Peyer's patch (tissue), 4 donors: ENCODE measurements around the gene BTD. TPM values are rescaled to one million over a fixed set of nuclear protein-coding genes. Genes with fewer than 3 reads are reported as not detected.
A peak's percentile ranks its signal among the peaks of the same experiment; 100 is the strongest.
"Not testable (repeated sequence)": the region's sequence is repeated elsewhere in the genome, so short reads cannot be mapped to it uniquely, and the experiment has no call there.

ENCODE experiments used
- DNase-seq, 3 donors: peaks; one replicate each; pipeline ENCODE4 v3.0.0-alpha.2; 2017 to 2019
- H3K27ac ChIP-seq, 4 donors: fragments of 200-600 bp; sonication (generic); one replicate each; pipeline ENCODE4 v1.5.1; 2016 to 2019
- H3K27me3 ChIP-seq, 2 donors: fragments of 200-600 bp; sonication (generic); one replicate each; pipeline ENCODE4 v1.5.1; 2019
- H3K36me3 ChIP-seq, 3 donors: fragments of 200-600 bp; sonication (generic); one replicate each; pipeline ENCODE4 v1.5.1; 2016 to 2019
- H3K4me1 ChIP-seq, 4 donors: fragments of 200-600 bp; sonication (generic); one replicate each; pipeline ENCODE4 v1.5.1; 2016 to 2019
- H3K4me3 ChIP-seq, 4 donors: fragments of 200-600 bp; sonication (generic); 1 replicate in 3 of 4; 2 replicates in 1 of 4; pipeline ENCODE4 v1.5.1; 2016 to 2019; ENCODE audit warnings: mild to moderate bottlenecking in 1 of 4
- H3K9me3 ChIP-seq, 4 donors: fragments of 200-600 bp; sonication (generic); one replicate each; pipeline ENCODE4 v1.5.1; 2016 to 2019; ENCODE audit warnings: mild to moderate bottlenecking in 1 of 4
- CTCF ChIP-seq, 6 experiments: fragments of 450-650 bp in 4 of 6; fragments of 200-600 bp in 2 of 6; sonication (generic) in 1 of 6; IDR thresholded peaks; one replicate each; pipeline ENCODE4 v1.5.1; 2017 to 2019; ENCODE audit warnings: antibody characterized with exemption in 6 of 6, mild to moderate bottlenecking in 3 of 6, moderate library complexity in 1 of 6
- POLR2A ChIP-seq, 2 donors: fragments of 450-650 bp; IDR thresholded peaks; one replicate each; pipeline ENCODE4 v1.5.1; 2017; ENCODE audit warnings: antibody characterized with exemption in 2 of 2, mild to moderate bottlenecking in 2 of 2, moderate library complexity in 2 of 2
- total RNA-seq, 4 donors: library from RNA; depleted of rRNA; stranded (reverse); fragments of >200 nt; gene quantifications; one replicate each; pipeline ENCODE4 v1.1.0, GENCODE V29; 2016

Gene BTD
- total RNA-seq, 4 donors from 2014 or later, result 9.1 to 88.4 (median 59.9) TPM

DNA sequence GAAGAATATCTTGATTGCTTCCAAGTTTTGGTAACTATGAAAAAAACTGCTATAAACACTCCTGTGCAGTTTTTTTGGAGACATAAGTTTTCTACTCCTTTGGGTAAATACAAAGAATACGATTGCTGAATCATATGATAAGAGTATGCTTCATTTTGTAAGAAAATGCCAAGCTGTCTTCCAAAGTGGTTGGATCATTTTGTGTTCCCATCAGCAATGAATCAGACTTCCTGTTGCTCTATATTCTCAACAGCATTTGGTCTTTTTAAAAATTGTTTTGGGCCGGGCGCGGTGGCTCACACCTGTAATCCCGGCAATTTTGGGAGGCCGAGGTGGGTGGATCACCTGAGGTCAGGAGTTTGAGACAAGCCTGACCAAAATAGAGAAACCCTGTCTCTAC, 14.5 kb downstream of the BTD start:
- no peak overlapping the region for H3K27ac ChIP-seq
- peaks cover 0 to 15% (median 3%) of the 10 kb centered on the region in 4 donors for H3K9me3 ChIP-seq
- no peaks in the 10 kb centered on the region for H3K27me3 ChIP-seq
- no peak overlapping the region for H3K4me3 ChIP-seq
- DNase-seq, result no peak
- no peak for TF ChIP-seq CTCF (IDR thresholded peaks at IDR 0.05)
- TF ChIP-seq POLR2A (IDR thresholded peaks at IDR 0.05), result no peak
- H3K4me1 ChIP-seq, result no peaks in the 10 kb centered on the region
- no peaks in the 10 kb centered on the region for H3K36me3 ChIP-seq

GRCh38 chr3:15619659-15620464, 18.3 kb downstream of the BTD start:
- peak in 1 of 3 donors; percentile 54 for DNase-seq
- Histone ChIP-seq H3K27ac (peak overlapping the region in 2 of 4 donors; percentile 33 to 39), H3K9me3 (peaks cover 0 to 16% (median 3%) of the 10 kb centered on the region in 4 donors)
- not testable (repeated sequence) for H3K4me3 ChIP-seq, H3K4me1 ChIP-seq, H3K36me3 ChIP-seq, H3K27me3 ChIP-seq

DNA sequence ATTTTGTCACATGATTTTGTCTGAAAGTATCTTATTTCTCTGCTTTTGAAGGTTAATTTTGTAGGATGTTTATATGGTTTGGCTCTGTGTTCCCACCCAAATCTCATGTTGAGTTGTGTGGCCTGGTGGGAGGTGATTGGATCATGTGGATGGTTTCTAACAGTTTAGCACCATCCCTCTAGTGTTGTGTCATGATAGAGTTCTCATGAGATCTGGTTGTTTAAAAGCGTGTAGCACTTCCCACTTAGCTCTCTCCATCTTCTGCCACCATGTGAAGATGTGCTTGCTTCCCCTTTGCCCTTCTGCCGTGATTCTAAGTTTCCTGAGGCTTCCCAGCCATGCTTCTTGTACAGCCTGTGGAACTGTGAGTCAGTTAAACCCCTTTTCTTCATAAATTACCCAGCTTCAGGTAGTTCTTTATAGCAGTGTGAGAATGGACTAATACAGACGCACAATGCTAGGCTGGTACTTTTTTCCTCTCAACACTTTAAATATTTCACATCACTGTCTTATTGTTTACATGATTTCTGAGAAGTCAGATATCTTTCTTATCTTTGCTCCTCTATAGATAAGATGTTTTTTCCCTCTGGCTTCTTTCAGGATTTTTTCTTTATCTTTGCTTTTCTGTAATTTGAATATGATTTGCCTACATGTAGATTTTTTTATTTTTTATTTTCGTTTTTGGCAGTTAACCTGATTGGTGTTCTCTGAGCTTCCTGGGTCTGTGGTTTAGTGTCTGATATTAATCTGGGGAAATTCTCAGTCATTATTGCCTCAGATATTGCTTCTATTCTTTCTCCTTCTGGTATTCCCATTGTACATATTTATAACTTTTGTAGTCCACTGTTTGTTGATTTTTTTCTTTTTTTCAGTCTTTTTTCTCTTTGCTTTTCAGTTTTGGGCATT, 22.2 kb downstream of the BTD start:
- TF ChIP-seq CTCF (IDR thresholded peaks at IDR 0.05), result no peak
- TF ChIP-seq POLR2A (IDR thresholded peaks at IDR 0.05), result no peak

DNA sequence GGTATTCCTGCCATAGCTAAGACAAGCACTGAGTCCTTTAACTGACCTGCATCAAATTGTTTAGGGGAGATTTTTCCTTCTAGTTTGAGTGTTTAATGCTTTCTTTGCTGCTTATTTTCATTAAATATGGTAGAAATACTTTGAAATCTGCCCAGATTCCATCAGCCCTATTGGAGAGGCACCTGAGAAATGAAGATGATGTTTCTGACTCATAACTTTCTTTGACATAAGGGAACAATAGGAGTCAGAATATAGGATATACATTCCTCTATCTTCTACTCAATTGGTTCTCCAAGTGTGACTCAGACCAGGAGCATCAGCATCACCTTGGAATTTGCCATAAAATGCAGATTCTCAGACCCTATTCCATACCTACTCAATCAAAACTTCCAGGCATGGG, 27.4 kb downstream of the BTD start:
- TF ChIP-seq CTCF (IDR thresholded peaks at IDR 0.05), result no peak
- TF ChIP-seq POLR2A (IDR thresholded peaks at IDR 0.05), result no peak
- DNase-seq, result no peak
- H3K27ac ChIP-seq, result no peak overlapping the region

More for the DNA sequence above, 22.2 kb downstream of the BTD start:
- Histone ChIP-seq H3K27me3 (no peaks in the 10 kb centered on the region), H3K4me3 (no peak overlapping the region), H3K9me3 (peaks cover 0 to 16% (median 3%) of the 10 kb centered on the region in 4 donors), H3K4me1 (no peaks in the 10 kb centered on the region), H3K36me3 (no peaks in the 10 kb centered on the region), H3K27ac (no peak overlapping the region)
- no peak for DNase-seq

DNA sequence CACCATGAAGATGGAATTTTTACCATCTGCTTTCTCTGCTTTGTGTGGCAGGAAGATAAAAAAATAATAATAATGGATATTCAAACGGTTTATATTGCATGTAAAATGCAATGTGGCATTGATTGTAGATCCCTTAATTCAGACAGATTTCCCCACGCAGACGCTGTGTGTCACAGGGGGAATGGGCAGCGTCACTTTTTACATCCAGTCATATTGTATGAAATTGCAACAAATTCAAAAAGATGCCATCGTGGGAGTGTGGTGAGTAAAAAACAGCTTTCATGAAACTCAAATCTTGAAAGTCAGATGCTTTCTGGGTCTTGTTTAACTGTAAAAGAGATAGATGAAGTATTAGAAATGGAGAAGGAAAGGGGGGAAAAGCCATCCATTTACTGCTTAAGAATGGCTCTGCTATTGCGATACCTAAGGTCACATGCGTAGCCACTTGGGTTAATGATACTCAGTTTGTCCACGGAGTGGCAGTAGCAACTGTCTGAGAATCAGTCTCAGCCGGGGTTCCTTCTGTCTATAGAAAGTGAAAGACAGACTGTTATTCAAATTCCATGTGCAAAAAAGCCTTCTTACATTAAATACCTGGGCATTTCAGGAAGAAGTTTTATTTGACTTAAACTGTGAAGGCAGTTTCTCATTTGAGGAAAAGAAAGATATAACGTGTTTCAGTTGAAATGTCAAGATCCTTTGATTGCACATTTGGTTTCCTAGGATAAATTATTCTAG, 28.5 kb downstream of the BTD start:
- peaks cover 0 to 18% (median 0%) of the 10 kb centered on the region in 4 donors for H3K4me1 ChIP-seq

More for the DNA sequence above, 27.4 kb downstream of the BTD start:
- Histone ChIP-seq H3K27me3 (no peaks in the 10 kb centered on the region), H3K4me3 (no peak overlapping the region), H3K36me3 (no peaks in the 10 kb centered on the region), H3K4me1 (peaks cover 0 to 11% (median 0%) of the 10 kb centered on the region in 4 donors), H3K9me3 (no peaks in the 10 kb centered on the region)

More for the DNA sequence above, 28.5 kb downstream of the BTD start:
- no peaks in the 10 kb centered on the region for H3K27me3 ChIP-seq
- H3K36me3 ChIP-seq, result no peaks in the 10 kb centered on the region
- H3K27ac ChIP-seq, result peak overlapping the region in 2 of 4 donors; percentile 11 to 15
- TF ChIP-seq POLR2A (IDR thresholded peaks at IDR 0.05) (no peak), CTCF (IDR thresholded peaks at IDR 0.05) (peak; percentile 53 to 92 (median 82))
- H3K4me3 ChIP-seq, result peak overlapping the region in 1 of 4 donors; percentile 30
- DNase-seq, result peak in 2 of 3 donors; percentile 57 to 87
- H3K9me3 ChIP-seq, result no peaks in the 10 kb centered on the region
